ENCODE measurements around the gene FERD3L. TPM values are rescaled to one million over a fixed set of nuclear protein-coding genes. Genes with fewer than 3 reads are reported as not detected.

Gene FERD3L
- total RNA-seq, 2 experiments from 2014 or later = not detected

DNA sequence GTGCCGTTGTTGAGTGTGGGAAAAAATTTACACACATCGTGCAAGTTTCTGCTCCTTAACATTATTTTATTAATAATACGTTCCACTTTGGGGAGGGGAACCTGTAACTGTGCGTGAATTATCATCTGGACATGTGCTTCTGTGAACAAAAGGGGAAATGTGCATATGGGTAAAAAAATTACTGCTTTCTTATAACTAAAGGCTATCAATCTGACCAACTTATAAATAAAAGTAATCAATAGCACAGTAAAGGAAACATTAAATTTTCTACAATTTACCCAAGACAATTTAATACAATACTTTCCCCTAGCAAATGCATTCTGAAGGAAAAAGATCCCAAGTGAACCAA lies 32.2 kb downstream of the FERD3L start:
- Mint-ChIP-seq H3K36me3 (ENCODE audit: low read depth) (no peaks in the 10 kb centered on the region), H3K27me3 (peaks cover 72% of the 10 kb centered on the region)

DNA sequence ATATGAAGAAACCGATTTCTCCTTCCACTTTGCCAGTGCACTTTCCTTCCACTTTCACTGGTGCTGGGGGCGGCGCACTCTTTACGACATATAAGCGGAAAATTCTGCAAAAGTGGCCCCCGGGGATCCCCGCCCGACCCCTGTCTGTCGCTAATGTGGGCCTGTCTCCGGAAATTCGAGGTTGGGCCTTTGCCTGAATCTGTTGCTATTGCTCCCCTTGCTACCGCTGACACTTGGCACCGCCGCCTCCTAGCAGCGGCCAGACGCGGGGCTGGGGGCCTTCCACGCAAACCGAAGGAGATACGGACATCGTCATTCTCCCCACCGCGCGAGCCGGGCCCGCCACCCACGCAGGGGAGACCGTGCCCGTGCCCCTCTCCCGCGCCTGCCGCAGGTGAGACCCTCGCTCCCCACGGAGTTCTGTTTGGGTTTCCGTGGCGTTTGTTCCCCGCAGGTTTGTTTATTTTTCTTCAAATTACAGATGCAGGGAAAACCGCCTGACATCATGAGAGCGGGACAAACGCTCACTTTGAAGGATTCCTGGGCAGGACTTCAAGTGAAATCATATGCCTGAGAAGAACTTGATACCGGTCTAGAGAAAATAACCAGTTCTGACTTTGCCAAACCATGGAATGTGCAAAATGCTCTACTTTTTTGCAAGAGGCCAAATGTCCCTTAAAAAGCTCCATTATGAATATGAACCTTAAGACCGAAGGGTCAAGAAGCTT lies 32.8 kb downstream of the FERD3L start:
- no peak for DNase-seq

More for the DNA sequence above, 32.2 kb downstream of the FERD3L start:
- ChIA-PET POLR2A (no interaction called here), CTCF (no interaction called here)
- DNase-seq (no peak), ATAC-seq (no peak)
- Mint-ChIP-seq H3K4me3 (no peak overlapping the region), H3K4me1 (ENCODE audit: low read depth) (peaks cover 2% of the 10 kb centered on the region), H3K27ac (no peak overlapping the region), H3K9me3 (peaks cover 2% of the 10 kb centered on the region)
- TF ChIP-seq, protein P1, sequence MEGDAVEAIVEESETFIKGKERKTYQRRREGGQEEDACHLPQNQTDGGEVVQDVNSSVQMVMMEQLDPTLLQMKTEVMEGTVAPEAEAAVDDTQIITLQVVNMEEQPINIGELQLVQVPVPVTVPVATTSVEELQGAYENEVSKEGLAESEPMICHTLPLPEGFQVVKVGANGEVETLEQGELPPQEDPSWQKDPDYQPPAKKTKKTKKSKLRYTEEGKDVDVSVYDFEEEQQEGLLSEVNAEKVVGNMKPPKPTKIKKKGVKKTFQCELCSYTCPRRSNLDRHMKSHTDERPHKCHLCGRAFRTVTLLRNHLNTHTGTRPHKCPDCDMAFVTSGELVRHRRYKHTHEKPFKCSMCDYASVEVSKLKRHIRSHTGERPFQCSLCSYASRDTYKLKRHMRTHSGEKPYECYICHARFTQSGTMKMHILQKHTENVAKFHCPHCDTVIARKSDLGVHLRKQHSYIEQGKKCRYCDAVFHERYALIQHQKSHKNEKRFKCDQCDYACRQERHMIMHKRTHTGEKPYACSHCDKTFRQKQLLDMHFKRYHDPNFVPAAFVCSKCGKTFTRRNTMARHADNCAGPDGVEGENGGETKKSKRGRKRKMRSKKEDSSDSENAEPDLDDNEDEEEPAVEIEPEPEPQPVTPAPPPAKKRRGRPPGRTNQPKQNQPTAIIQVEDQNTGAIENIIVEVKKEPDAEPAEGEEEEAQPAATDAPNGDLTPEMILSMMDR (IDR thresholded peaks at IDR 0.05) = no peak
- intact Hi-C loops (cut with micrococcal nuclease) = loop anchor here (10.0 kb wide), 1 partner anchor 1682 kb away; no protein-coding TSS in a partner anchor

GRCh38 chr7:19111474-19112273 lies 33.5 kb downstream of the FERD3L start:
- H3K4me3 Mint-ChIP-seq = no peak overlapping the region
- peaks cover 5% of the 10 kb centered on the region for H3K9me3 Mint-ChIP-seq
- peaks cover 2% of the 10 kb centered on the region for H3K4me1 Mint-ChIP-seq (ENCODE audit: low read depth)
- peaks cover 84% of the 10 kb centered on the region for H3K27me3 Mint-ChIP-seq
- TF ChIP-seq, protein P1 (IDR thresholded peaks at IDR 0.05) = no peak
- ATAC-seq (no peak), DNase-seq (no peak)
- H3K27ac Mint-ChIP-seq = no peak overlapping the region
- POLR2A ChIA-PET = no interaction called here
- CTCF ChIA-PET = no interaction called here
- no peaks in the 10 kb centered on the region for H3K36me3 Mint-ChIP-seq (ENCODE audit: low read depth)
- intact Hi-C loops (cut with micrococcal nuclease) = loop anchor here (10.0 kb wide), 1 partner anchor 1683 kb away; no protein-coding TSS in a partner anchor

More for the DNA sequence above, 32.8 kb downstream of the FERD3L start:
- no peak for ATAC-seq
- TF ChIP-seq, protein P1 (IDR thresholded peaks at IDR 0.05) = no peak
- intact Hi-C loops (cut with micrococcal nuclease) = loop anchor here (10.0 kb wide), 1 partner anchor 1682 kb away; no protein-coding TSS in a partner anchor
- ChIA-PET CTCF (no interaction called here), POLR2A (no interaction called here)
- Mint-ChIP-seq H3K36me3 (ENCODE audit: low read depth) (no peaks in the 10 kb centered on the region), H3K27me3 (peaks cover 77% of the 10 kb centered on the region), H3K9me3 (peaks cover 5% of the 10 kb centered on the region), H3K4me3 (no peak overlapping the region), H3K4me1 (ENCODE audit: low read depth) (peaks cover 2% of the 10 kb centered on the region), H3K27ac (no peak overlapping the region)

GRCh38 chr7:19110776-19111175 lies 34.4 kb downstream of the FERD3L start:
- Mint-ChIP-seq H3K27ac (no peak overlapping the region), H3K9me3 (peaks cover 5% of the 10 kb centered on the region), H3K4me3 (no peak overlapping the region), H3K36me3 (ENCODE audit: low read depth) (no peaks in the 10 kb centered on the region), H3K27me3 (peaks cover 84% of the 10 kb centered on the region), H3K4me1 (ENCODE audit: low read depth) (no peaks in the 10 kb centered on the region)
- ChIA-PET POLR2A (no interaction called here), CTCF (no interaction called here)
- ATAC-seq (no peak), DNase-seq (no peak)
- TF ChIP-seq, protein P1 (IDR thresholded peaks at IDR 0.05) = no peak
- intact Hi-C loops (cut with micrococcal nuclease) = loop anchor here (10.0 kb wide), 1 partner anchor 1684 kb away; no protein-coding TSS in a partner anchor
